Measurements from ENCODE around the gene SH3RF2.

DNA sequence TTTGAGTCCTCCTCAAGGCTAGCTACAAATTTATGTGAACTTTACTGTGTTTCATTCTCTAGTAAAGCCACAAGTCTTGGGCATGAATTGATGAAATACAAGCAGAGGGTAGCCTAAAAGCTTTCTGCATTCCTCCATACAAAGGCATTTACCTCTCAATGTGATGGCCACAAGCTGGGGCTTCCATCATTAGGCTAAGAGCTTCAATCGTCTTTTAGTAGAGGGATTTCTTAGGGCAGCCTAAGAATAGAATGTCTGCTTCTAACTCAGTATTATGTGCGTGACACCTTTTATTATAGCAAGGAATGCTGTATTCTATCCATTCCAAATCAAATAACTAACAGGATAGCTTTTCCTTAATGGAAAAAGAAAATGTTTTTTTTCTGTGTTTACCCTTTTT, 165.3 kb downstream of the SH3RF2 start:
- TF ChIP-seq, protein P1, sequence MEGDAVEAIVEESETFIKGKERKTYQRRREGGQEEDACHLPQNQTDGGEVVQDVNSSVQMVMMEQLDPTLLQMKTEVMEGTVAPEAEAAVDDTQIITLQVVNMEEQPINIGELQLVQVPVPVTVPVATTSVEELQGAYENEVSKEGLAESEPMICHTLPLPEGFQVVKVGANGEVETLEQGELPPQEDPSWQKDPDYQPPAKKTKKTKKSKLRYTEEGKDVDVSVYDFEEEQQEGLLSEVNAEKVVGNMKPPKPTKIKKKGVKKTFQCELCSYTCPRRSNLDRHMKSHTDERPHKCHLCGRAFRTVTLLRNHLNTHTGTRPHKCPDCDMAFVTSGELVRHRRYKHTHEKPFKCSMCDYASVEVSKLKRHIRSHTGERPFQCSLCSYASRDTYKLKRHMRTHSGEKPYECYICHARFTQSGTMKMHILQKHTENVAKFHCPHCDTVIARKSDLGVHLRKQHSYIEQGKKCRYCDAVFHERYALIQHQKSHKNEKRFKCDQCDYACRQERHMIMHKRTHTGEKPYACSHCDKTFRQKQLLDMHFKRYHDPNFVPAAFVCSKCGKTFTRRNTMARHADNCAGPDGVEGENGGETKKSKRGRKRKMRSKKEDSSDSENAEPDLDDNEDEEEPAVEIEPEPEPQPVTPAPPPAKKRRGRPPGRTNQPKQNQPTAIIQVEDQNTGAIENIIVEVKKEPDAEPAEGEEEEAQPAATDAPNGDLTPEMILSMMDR (IDR thresholded peaks at IDR 0.05): no peak
- no peak for TF ChIP-seq POLR2A (IDR thresholded peaks at IDR 0.05)
- no peak for TF ChIP-seq POLR2AphosphoS5 (IDR thresholded peaks at IDR 0.05)
- TF ChIP-seq EP300 (IDR thresholded peaks at IDR 0.05): no peak

Data from suprapubic skin (tissue), 4 donors.